WTC11 (cell line): ENCODE data around the gene LDLRAD4. TPM values are rescaled to one million over a fixed set of nuclear protein-coding genes. Genes with fewer than 3 reads are reported as not detected.
A peak's percentile ranks its signal among the peaks of the same experiment; 100 is the strongest.

ENCODE experiments used
- ATAC-seq: fragments of 200-7000 bp; cut with Tn5 transposase; 2 replicates; pipeline ENCODE4 v1.10.0; 2021; ENCODE audit warnings: mild to moderate bottlenecking, moderate library complexity
- CTCF ChIA-PET: fragments of 300-600 bp; sonication (Branson Sonifier 250); formaldehyde crosslinking; loops from one replicate; lab custom pipeline; 2021; ENCODE audit warnings: antibody characterized with exemption; lab: Charles Lee
- POLR2A ChIA-PET: fragments of 350-600 bp; sonication (Branson Sonifier 250); formaldehyde crosslinking; loops from one replicate; lab custom pipeline; 2021; ENCODE audit warnings: antibody characterized with exemption; lab: Charles Lee
- DNase-seq: peaks from one replicate; pipeline ENCODE4 v3.0.0; 2021; ENCODE audit warnings: low spot score
- H3K27ac Mint-ChIP-seq: 2 replicates; pipeline ENCODE4 v1.8.0; 2021; ENCODE audit warnings: mixed read lengths
- H3K27me3 Mint-ChIP-seq: 2 replicates; pipeline ENCODE4 v1.8.0; 2021; ENCODE audit warnings: low read depth, mild to moderate bottlenecking, moderate library complexity, mixed read lengths
- H3K36me3 Mint-ChIP-seq: 2 replicates; pipeline ENCODE4 v1.8.0; 2021; ENCODE audit warnings: mixed read lengths
- H3K4me1 Mint-ChIP-seq: 2 replicates; pipeline ENCODE4 v1.8.0; 2022; ENCODE audit warnings: mixed read lengths
- H3K4me3 Mint-ChIP-seq: 2 replicates; pipeline ENCODE4 v1.8.0; 2021; ENCODE audit warnings: mild to moderate bottlenecking, moderate library complexity, mixed read lengths
- H3K9me3 Mint-ChIP-seq: 2 replicates; pipeline ENCODE4 v1.8.0; 2021; ENCODE audit warnings: mixed read lengths
- AFF4 ChIP-seq: sonication (generic); formaldehyde crosslinking; IDR thresholded peaks from 2 replicates; pipeline ENCODE4 v1.8.1; 2023; ENCODE audit warnings: mild to moderate bottlenecking, missing genetic modification reagents, borderline replicate concordance
- ARID4B ChIP-seq: sonication (generic); formaldehyde crosslinking; IDR thresholded peaks from 2 replicates; pipeline ENCODE4 v1.8.0; 2023; ENCODE audit warnings: missing genetic modification reagents, mild to moderate bottlenecking, borderline replicate concordance
- E2F1 ChIP-seq: sonication (generic); formaldehyde crosslinking; IDR thresholded peaks from 2 replicates; pipeline ENCODE4 v1.8.0; 2022; ENCODE audit warnings: mild to moderate bottlenecking, missing genetic modification reagents
- ELF4 ChIP-seq: sonication (generic); formaldehyde crosslinking; IDR thresholded peaks from 2 replicates; pipeline ENCODE4 v1.8.1; 2022; ENCODE audit warnings: low read depth, mild to moderate bottlenecking, moderate library complexity, missing genetic modification reagents
- GABPB1 ChIP-seq: sonication (generic); formaldehyde crosslinking; IDR thresholded peaks from 2 replicates; pipeline ENCODE4 v1.8.1; 2023; ENCODE audit warnings: mild to moderate bottlenecking, missing genetic modification reagents
- GRHL2 ChIP-seq: fragments of 250-450 bp; sonication (Bioruptor Pico); IDR thresholded peaks from 2 replicates; pipeline ENCODE4 v1.8.0; 2022; ENCODE audit warnings: mild to moderate bottlenecking, moderate library complexity; ENCODE audit not compliant: insufficient replicate concordance, severe bottlenecking
- NR1H2 ChIP-seq: sonication (generic); formaldehyde crosslinking; IDR thresholded peaks from 2 replicates; pipeline ENCODE4 v1.9.0; 2021; ENCODE audit warnings: mild to moderate bottlenecking, moderate library complexity, missing genetic modification reagents
- PRDM15 ChIP-seq: sonication (generic); formaldehyde crosslinking; IDR thresholded peaks from 2 replicates; pipeline ENCODE4 v1.8.0; 2022; ENCODE audit warnings: missing genetic modification reagents
- SMAD3 ChIP-seq: sonication (generic); formaldehyde crosslinking; IDR thresholded peaks from 2 replicates; pipeline ENCODE4 v1.8.0; 2022; ENCODE audit warnings: missing genetic modification reagents, mild to moderate bottlenecking, borderline replicate concordance
- TP53 ChIP-seq: sonication (generic); formaldehyde crosslinking; IDR thresholded peaks from 2 replicates; pipeline ENCODE4 v1.8.1; 2023; ENCODE audit warnings: mild to moderate bottlenecking, missing genetic modification reagents
- ZBTB21 ChIP-seq: sonication (generic); formaldehyde crosslinking; IDR thresholded peaks from 2 replicates; pipeline ENCODE4 v1.8.1; 2023; ENCODE audit warnings: mild to moderate bottlenecking, missing genetic modification reagents, borderline replicate concordance
- ZNF232 ChIP-seq: sonication (generic); formaldehyde crosslinking; IDR thresholded peaks from 2 replicates; pipeline ENCODE4 v1.8.0; 2022; ENCODE audit warnings: mild to moderate bottlenecking, missing genetic modification reagents
- ZSCAN18 ChIP-seq: fragments of 250-450 bp; sonication (Bioruptor Pico); IDR thresholded peaks from 2 replicates; pipeline ENCODE4 v2.1.2; 2022; ENCODE audit warnings: mild to moderate bottlenecking, moderate library complexity
- total RNA-seq: library from RNA; stranded (reverse); gene quantifications from 3 replicates; pipeline ENCODE4 v1.2.3, GENCODE V29; 2021
- TF ChIP-seq, protein P1 (sequence below): sonication (generic); formaldehyde crosslinking; conservative IDR thresholded peaks from 2 replicates; pipeline ENCODE4 v1.8.1; 2022; ENCODE audit warnings: mild to moderate bottlenecking, missing genetic modification reagents

Gene LDLRAD4
- total RNA-seq, 1 experiment from 2014 or later, result 6.2 TPM

GRCh38 chr18:13416848-13417247, 198.3 kb downstream of the LDLRAD4 start:
- H3K36me3 Mint-ChIP-seq, result peaks cover 4% of the 10 kb centered on the region
- no peak overlapping the region for H3K4me3 Mint-ChIP-seq
- no peaks in the 10 kb centered on the region for H3K27me3 Mint-ChIP-seq
- no peak for ATAC-seq
- ChIA-PET POLR2A (no interaction called here), CTCF (no interaction called here)
- no peak for DNase-seq
- H3K27ac Mint-ChIP-seq, result no peak overlapping the region
- peaks cover 14% of the 10 kb centered on the region for H3K4me1 Mint-ChIP-seq
- H3K9me3 Mint-ChIP-seq, result peaks cover 11% of the 10 kb centered on the region
- TF ChIP-seq ZNF232 (CRISPR knock-in tag) (no peak), TP53 (CRISPR knock-in tag) (no peak), SMAD3 (no peak), ARID4B (CRISPR knock-in tag) (no peak)

DNA sequence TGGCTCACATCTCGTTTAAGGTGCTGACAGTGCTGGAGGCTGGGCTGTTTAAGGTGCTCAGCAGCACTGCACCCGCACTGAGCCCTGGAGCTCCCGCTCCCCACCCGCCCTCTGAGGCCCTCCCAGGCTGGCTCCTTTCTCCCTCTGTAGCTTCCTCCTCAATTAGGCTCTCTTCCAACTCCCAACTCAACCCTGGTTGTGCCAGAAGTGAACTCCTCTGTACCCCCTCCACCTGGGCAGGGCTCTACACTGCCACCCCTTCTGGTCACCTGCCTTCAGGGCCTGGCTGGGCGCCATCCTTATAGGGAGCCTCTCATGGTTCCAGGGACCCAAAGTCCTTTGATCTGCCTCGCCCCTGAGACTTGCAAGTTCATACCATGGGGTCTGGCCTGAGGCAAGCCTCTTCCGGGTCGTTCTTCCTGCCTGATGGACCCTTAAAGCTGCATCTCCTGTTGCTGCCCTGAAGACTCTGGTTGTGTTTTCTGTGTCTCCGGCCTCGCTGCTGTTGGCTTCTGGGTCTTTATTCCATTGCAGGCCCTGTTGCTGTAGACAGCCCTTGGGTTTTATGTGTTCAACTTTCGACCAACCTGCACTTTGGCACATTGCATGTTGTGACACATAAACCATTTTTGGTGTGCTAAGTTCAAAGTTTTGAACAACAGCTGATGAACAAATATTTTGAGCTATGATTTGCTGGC, 199.6 kb downstream of the LDLRAD4 start:
- Mint-ChIP-seq H3K4me1 (peaks cover 14% of the 10 kb centered on the region), H3K9me3 (peaks cover 3% of the 10 kb centered on the region; the same call in 1 of the 2 replicates), H3K27me3 (no peaks in the 10 kb centered on the region), H3K27ac (no peak overlapping the region), H3K4me3 (no peak overlapping the region), H3K36me3 (no peaks in the 10 kb centered on the region)
- POLR2A ChIA-PET, result no interaction called here
- CTCF ChIA-PET, result no interaction called here
- ATAC-seq (no peak), DNase-seq (no peak)
- TF ChIP-seq GABPB1 (CRISPR knock-in tag), result peak; percentile 24; the same call in 1 of the 2 replicates
- TF ChIP-seq NR1H2 (CRISPR knock-in tag), result no peak

DNA sequence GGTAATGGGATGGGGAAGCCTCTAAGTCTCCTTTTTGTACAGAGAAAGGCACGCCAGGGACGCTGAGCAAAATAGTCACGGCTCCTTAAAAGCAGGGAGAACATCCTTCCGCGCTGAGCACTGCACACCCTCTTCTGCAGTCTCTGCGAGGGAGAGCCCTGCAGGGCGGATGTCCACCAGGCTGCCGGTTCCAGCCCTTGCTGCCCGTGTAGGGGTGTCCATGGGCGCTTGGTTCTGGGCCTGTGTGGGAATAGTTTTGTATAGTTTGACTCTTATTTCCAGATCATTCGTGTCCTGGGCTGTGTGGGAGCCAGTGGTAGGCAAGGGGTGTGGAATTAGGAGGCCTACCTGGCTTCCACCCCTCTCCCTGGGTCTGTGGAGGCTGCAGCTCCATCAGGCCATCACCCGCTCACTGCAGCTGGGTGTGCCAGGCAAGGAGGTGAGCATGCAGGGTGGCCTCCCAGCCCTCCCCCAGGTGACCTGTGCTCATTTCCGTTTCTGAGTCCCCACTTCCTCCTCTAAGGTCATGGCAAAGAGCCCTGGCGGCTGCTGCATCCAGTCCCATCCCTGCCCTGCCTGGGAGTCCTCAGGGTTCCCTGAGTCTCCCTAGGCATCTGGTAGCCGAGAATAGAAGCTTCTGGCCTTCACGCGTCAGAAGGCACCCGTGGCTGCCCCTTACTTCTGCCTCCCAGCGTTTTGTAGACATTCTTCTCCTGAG, 202.6 kb downstream of the LDLRAD4 start:
- DNase-seq, result no peak
- Mint-ChIP-seq H3K27ac (no peak overlapping the region), H3K9me3 (peaks cover 6% of the 10 kb centered on the region; the same call in 1 of the 2 replicates), H3K4me1 (peaks cover 7% of the 10 kb centered on the region), H3K4me3 (no peak overlapping the region), H3K27me3 (no peaks in the 10 kb centered on the region), H3K36me3 (no peaks in the 10 kb centered on the region)
- CTCF ChIA-PET, result no interaction called here
- ATAC-seq, result no peak
- POLR2A ChIA-PET, result no interaction called here
- TF ChIP-seq E2F1 (CRISPR knock-in tag) (no peak), ELF4 (CRISPR knock-in tag) (no peak), AFF4 (CRISPR knock-in tag) (no peak), PRDM15 (CRISPR knock-in tag) (no peak), ZSCAN18 (no peak), GRHL2 (CRISPR knock-in tag) (no peak), ZBTB21 (no peak)
- TF ChIP-seq, protein P1, sequence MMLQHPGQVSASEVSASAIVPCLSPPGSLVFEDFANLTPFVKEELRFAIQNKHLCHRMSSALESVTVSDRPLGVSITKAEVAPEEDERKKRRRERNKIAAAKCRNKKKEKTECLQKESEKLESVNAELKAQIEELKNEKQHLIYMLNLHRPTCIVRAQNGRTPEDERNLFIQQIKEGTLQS (CRISPR knock-in tag), result no peak
